HepG2 (cell line): ENCODE data around the gene SCAND1. TPM values are rescaled to one million over a fixed set of nuclear protein-coding genes. Genes with fewer than 3 reads are reported as not detected.

Experiments
- ARID2 ChIP-seq: sonication (generic); formaldehyde crosslinking; IDR thresholded peaks from 2 replicates; pipeline ENCODE4 v1.8.1; 2022; ENCODE audit warnings: mild to moderate bottlenecking, missing genetic modification reagents, borderline replicate concordance
- ATM ChIP-seq: fragments of 450-650 bp; IDR thresholded peaks from 2 replicates; pipeline ENCODE4 v1.7.1; 2017; ENCODE audit warnings: mild to moderate bottlenecking, borderline replicate concordance
- ATRX ChIP-seq: sonication (generic); formaldehyde crosslinking; IDR thresholded peaks from 2 replicates; pipeline ENCODE4 v1.4.0; 2020; ENCODE audit warnings: missing genetic modification reagents, borderline replicate concordance
- ELF4 ChIP-seq: sonication (generic); formaldehyde crosslinking; IDR thresholded peaks from 2 replicates; pipeline ENCODE4 v1.5.0; 2020; ENCODE audit warnings: missing genetic modification reagents, mild to moderate bottlenecking, moderate library complexity, borderline replicate concordance
- ETV6 ChIP-seq: sonication (generic); formaldehyde crosslinking; conservative IDR thresholded peaks from 2 replicates; pipeline ENCODE4 v1.4.0; 2020; ENCODE audit warnings: missing genetic modification reagents
- GTF3A ChIP-seq: sonication (generic); formaldehyde crosslinking; conservative IDR thresholded peaks from 2 replicates; pipeline ENCODE4 v1.4.0; 2020; ENCODE audit warnings: mild to moderate bottlenecking, missing genetic modification reagents
- HMGA1 ChIP-seq: sonication (generic); formaldehyde crosslinking; conservative IDR thresholded peaks from 2 replicates; pipeline ENCODE4 v1.4.0; 2020; ENCODE audit warnings: missing genetic modification reagents
- KMT2B ChIP-seq: IDR thresholded peaks from 2 replicates; pipeline ENCODE4 v1.6.1; 2016; ENCODE audit warnings: missing genetic modification reagents, missing compliant biosample characterization
- NONO ChIP-seq, 2 experiments: fragments of 450-650 bp in 1 of 2; sonication (generic) in 1 of 2; formaldehyde crosslinking in 1 of 2; IDR thresholded peaks in 1 of 2; conservative IDR thresholded peaks in 1 of 2; 2 replicates each; pipeline versions ENCODE4 v1.6.1 to v1.8.0; 2017 to 2022; ENCODE audit warnings: mild to moderate bottlenecking in 1 of 2, missing genetic modification reagents in 1 of 2, moderate library complexity in 1 of 2
- NRL ChIP-seq: sonication (generic); formaldehyde crosslinking; IDR thresholded peaks from 2 replicates; pipeline ENCODE4 v1.5.0; 2020; ENCODE audit warnings: missing genetic modification reagents, mild to moderate bottlenecking, moderate library complexity, borderline replicate concordance
- POLR2AphosphoS5 ChIP-seq: IDR thresholded peaks from 2 replicates; pipeline ENCODE4 v1.6.1; 2012; ENCODE audit warnings: low read depth, low read length
- RFX1 ChIP-seq: fragments of 450-650 bp; IDR thresholded peaks from 2 replicates; pipeline ENCODE4 v1.6.1; 2017
- RFXANK ChIP-seq: IDR thresholded peaks from 2 replicates; pipeline ENCODE4 v1.6.1; 2016
- RFXAP ChIP-seq: sonication (generic); formaldehyde crosslinking; IDR thresholded peaks from 2 replicates; pipeline ENCODE4 v1.4.0; 2020; ENCODE audit warnings: missing genetic modification reagents, borderline replicate concordance
- SIN3A ChIP-seq: IDR thresholded peaks from 2 replicates; pipeline ENCODE4 v1.6.1; 2011; ENCODE audit warnings: low read depth, mild to moderate bottlenecking, control low read depth, low read length, borderline replicate concordance
- SMAD9 ChIP-seq: sonication (generic); formaldehyde crosslinking; IDR thresholded peaks from 2 replicates; pipeline ENCODE4 v1.5.1; 2020; ENCODE audit warnings: mild to moderate bottlenecking, missing genetic modification reagents
- SMARCC2 ChIP-seq: fragments of 450-650 bp; IDR thresholded peaks from 2 replicates; pipeline ENCODE4 v1.6.1; 2017; ENCODE audit warnings: antibody characterized with exemption, mild to moderate bottlenecking
- SP2 ChIP-seq: sonication (generic); formaldehyde crosslinking; IDR thresholded peaks from 2 replicates; pipeline ENCODE4 v1.5.1; 2020; ENCODE audit warnings: mild to moderate bottlenecking, missing genetic modification reagents
- ZBTB20 ChIP-seq: sonication (generic); formaldehyde crosslinking; IDR thresholded peaks from 2 replicates; pipeline ENCODE4 v1.8.1; 2023; ENCODE audit warnings: missing genetic modification reagents, low read depth, mild to moderate bottlenecking, borderline replicate concordance
- ZBTB39 ChIP-seq: sonication (generic); formaldehyde crosslinking; IDR thresholded peaks from 2 replicates; pipeline ENCODE4 v1.5.0; 2020; ENCODE audit warnings: missing genetic modification reagents
- ZFP36L2 ChIP-seq: sonication (generic); formaldehyde crosslinking; IDR thresholded peaks from 2 replicates; pipeline ENCODE4 v1.4.0; 2020; ENCODE audit warnings: missing genetic modification reagents
- ZKSCAN5 ChIP-seq: sonication (generic); formaldehyde crosslinking; IDR thresholded peaks from 2 replicates; pipeline ENCODE4 v1.5.1; 2020; ENCODE audit warnings: mild to moderate bottlenecking, missing genetic modification reagents
- ZNF124 ChIP-seq: sonication (generic); formaldehyde crosslinking; IDR thresholded peaks from 2 replicates; pipeline ENCODE4 v1.4.0; 2020; ENCODE audit warnings: missing genetic modification reagents
- ZNF337 ChIP-seq: sonication (generic); formaldehyde crosslinking; IDR thresholded peaks from 2 replicates; pipeline ENCODE4 v1.5.1; 2020; ENCODE audit warnings: missing genetic modification reagents, low read depth, mild to moderate bottlenecking, borderline replicate concordance
- ZNF354B ChIP-seq: sonication (generic); formaldehyde crosslinking; IDR thresholded peaks from 2 replicates; pipeline ENCODE4 v1.8.0; 2022; ENCODE audit warnings: mild to moderate bottlenecking, missing genetic modification reagents
- ZNF546 ChIP-seq: sonication (generic); formaldehyde crosslinking; conservative IDR thresholded peaks from 2 replicates; pipeline ENCODE4 v1.8.1; 2023; ENCODE audit warnings: mild to moderate bottlenecking, missing genetic modification reagents
- ZNF672 ChIP-seq: sonication (generic); formaldehyde crosslinking; IDR thresholded peaks from 2 replicates; pipeline ENCODE4 v1.8.1; 2022; ENCODE audit warnings: missing genetic modification reagents
- ZNF768 ChIP-seq: sonication (generic); formaldehyde crosslinking; IDR thresholded peaks from 2 replicates; pipeline ENCODE4 v1.4.0; 2020; ENCODE audit warnings: missing genetic modification reagents
- ZSCAN5A ChIP-seq: sonication (generic); formaldehyde crosslinking; IDR thresholded peaks from 2 replicates; pipeline ENCODE4 v1.8.0; 2022; ENCODE audit warnings: mild to moderate bottlenecking, missing genetic modification reagents, borderline replicate concordance
- polyA plus RNA-seq, 8 experiments: library from polyadenylated mRNA; depleted of rRNA in 3 of 8; stranded (reverse) in 7 of 8; unstranded in 1 of 8; fragments of >200 nt; fragmentation: Illumina TruSeq in 4 of 8; extraction: Trizol in 4 of 8; gene quantifications; 2 replicates each; pipeline versions ENCODE4 v1.2.1 to v1.2.3, GENCODE V29; 2011 to 2016; ENCODE audit warnings: low read depth in 4 of 8, missing spikeins in 1 of 8, mixed read lengths in 1 of 8; ENCODE audit not compliant: insufficient read depth in 1 of 8
- total RNA-seq, 5 experiments: library from RNA; depleted of rRNA; stranded (reverse); fragments of >200 nt; fragmentation: Illumina TruSeq; extraction: Trizol; gene quantifications; 2 replicates each; pipeline ENCODE4 v1.2.3, GENCODE V29; 2016; ENCODE audit warnings: low read depth in 1 of 5
- TF ChIP-seq, protein P1 (sequence below): fragments of 450-650 bp; IDR thresholded peaks from 2 replicates; pipeline ENCODE4 v1.6.1; 2017

Gene SCAND1
- total and polyA plus RNA-seq, 2 of the 13 experiments (the other 11 are each of a cell fraction or from before 2014, with no cell fraction given): 19.3 to 109 TPM

DNA sequence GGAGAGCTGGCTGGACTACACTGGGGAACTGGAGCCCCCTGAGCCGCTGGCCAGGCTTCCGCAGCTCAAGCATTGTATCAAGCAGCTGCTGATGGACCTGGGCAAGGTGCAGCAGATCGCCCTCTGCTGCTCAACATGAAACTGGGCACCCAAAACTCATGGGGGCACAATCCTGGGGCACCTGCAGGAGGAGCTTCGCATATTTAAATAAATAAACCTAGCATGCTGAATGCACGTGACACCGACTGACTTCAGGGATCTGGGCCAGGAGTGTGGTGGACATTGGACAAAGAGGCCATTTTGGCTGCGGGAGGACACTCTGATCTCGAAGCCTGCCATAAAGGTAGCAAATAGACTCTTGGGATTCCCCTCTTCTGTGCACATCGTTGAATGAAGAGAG is 6.8 kb downstream of the SCAND1 start (continued):
- no peak for TF ChIP-seq SIN3A
- TF ChIP-seq POLR2AphosphoS5: no peak
- TF ChIP-seq ATM: no peak
- TF ChIP-seq ZNF768 (CRISPR knock-in tag): peak; percentile 59
- 0 out of 2 replicates have a peak, but pooled peaks have one; percentile 70 for TF ChIP-seq ZNF354B (CRISPR knock-in tag)
- no peak; the same call in 1 of the 2 replicates for TF ChIP-seq ZNF124 (CRISPR knock-in tag)
- no peak for TF ChIP-seq KMT2B (CRISPR knock-in tag)
- no peak for TF ChIP-seq SMARCC2
- no peak for TF ChIP-seq ZNF672 (CRISPR knock-in tag)
- TF ChIP-seq HMGA1: no peak
- no peak for TF ChIP-seq ZNF337
- TF ChIP-seq ZBTB20 (CRISPR knock-in tag): no peak
- no peak for TF ChIP-seq ETV6 (CRISPR knock-in tag)
- TF ChIP-seq ZFP36L2 (CRISPR knock-in tag): no peak
- peak; percentile 26; the same call in 1 of the 2 replicates for TF ChIP-seq SP2
- 0 out of 2 replicates have a peak, but pooled peaks have one; percentile 49 for TF ChIP-seq NRL
- no peak for TF ChIP-seq GTF3A
- no peak for TF ChIP-seq SMAD9 (CRISPR knock-in tag)
- TF ChIP-seq RFXAP (CRISPR knock-in tag): no peak
- TF ChIP-seq ARID2 (CRISPR knock-in tag): no peak
- TF ChIP-seq ZSCAN5A (CRISPR knock-in tag): no peak; the same call in 1 of the 2 replicates
- TF ChIP-seq ELF4 (CRISPR knock-in tag): no peak
- TF ChIP-seq RFX1: no peak
- TF ChIP-seq ZBTB39 (CRISPR knock-in tag): no peak
- TF ChIP-seq ZKSCAN5: no peak
- TF ChIP-seq RFXANK (CRISPR knock-in tag): no peak
- no peak for TF ChIP-seq ATRX (CRISPR knock-in tag)
- TF ChIP-seq, protein P1, sequence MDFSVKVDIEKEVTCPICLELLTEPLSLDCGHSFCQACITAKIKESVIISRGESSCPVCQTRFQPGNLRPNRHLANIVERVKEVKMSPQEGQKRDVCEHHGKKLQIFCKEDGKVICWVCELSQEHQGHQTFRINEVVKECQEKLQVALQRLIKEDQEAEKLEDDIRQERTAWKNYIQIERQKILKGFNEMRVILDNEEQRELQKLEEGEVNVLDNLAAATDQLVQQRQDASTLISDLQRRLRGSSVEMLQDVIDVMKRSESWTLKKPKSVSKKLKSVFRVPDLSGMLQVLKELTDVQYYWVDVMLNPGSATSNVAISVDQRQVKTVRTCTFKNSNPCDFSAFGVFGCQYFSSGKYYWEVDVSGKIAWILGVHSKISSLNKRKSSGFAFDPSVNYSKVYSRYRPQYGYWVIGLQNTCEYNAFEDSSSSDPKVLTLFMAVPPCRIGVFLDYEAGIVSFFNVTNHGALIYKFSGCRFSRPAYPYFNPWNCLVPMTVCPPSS: no peak
- TF ChIP-seq NONO (IDR thresholded peaks at IDR 0.05): no peak
- TF ChIP-seq NONO (CRISPR knock-in tag; conservative IDR thresholded peaks at IDR 0.05): peak; percentile 53; the same call in 1 of the 2 replicates
- no peak for TF ChIP-seq ZNF546 (CRISPR knock-in tag)
